ENCODE results near the gene SPACDR.
"Not testable (repeated sequence)": the region's sequence is repeated elsewhere in the genome, so short reads cannot be mapped to it uniquely, and the experiment has no call there.

Gene SPACDR

GRCh38 chr7:100444311-100445278, 19.5 kb downstream of the SPACDR start:
- H3K4me3 ChIP-seq (ENCODE audit: low read depth, low read length): no peak overlapping the region
- TF ChIP-seq CTCF (IDR thresholded peaks at IDR 0.05; ENCODE audit: low read depth, low read length): no peak

GRCh38 chr7:100443096-100443840, 20.8 kb downstream of the SPACDR start:
- H3K4me3 ChIP-seq (ENCODE audit: low read depth, low read length): no peak overlapping the region
- TF ChIP-seq CTCF (IDR thresholded peaks at IDR 0.05; ENCODE audit: low read depth, low read length): no peak

- H3K4me3 ChIP-seq (ENCODE audit: low read depth, low read length): no peak overlapping the region
- no peak for TF ChIP-seq CTCF (IDR thresholded peaks at IDR 0.05; ENCODE audit: low read depth, low read length)
These were observed 22.2 kb downstream of the SPACDR start for GRCh38 chr7:100441641-100442535.

GRCh38 chr7:100439244-100439643, 24.8 kb downstream of the SPACDR start:
- not testable (repeated sequence) for H3K4me3 ChIP-seq (ENCODE audit: low read depth, low read length)

GRCh38 chr7:100438731-100439130, 25.3 kb downstream of the SPACDR start:
- not testable (repeated sequence) for H3K4me3 ChIP-seq (ENCODE audit: low read depth, low read length)

- no peak overlapping the region for H3K4me3 ChIP-seq (ENCODE audit: low read depth, low read length)
- TF ChIP-seq CTCF (IDR thresholded peaks at IDR 0.05; ENCODE audit: low read depth, low read length): no peak
These were observed 25.9 kb downstream of the SPACDR start for GRCh38 chr7:100438172-100438571.

- TF ChIP-seq CTCF (IDR thresholded peaks at IDR 0.05; ENCODE audit: low read depth, low read length): no peak
- H3K4me3 ChIP-seq (ENCODE audit: low read depth, low read length): no peak overlapping the region
These were observed 26.6 kb downstream of the SPACDR start for GRCh38 chr7:100437150-100438100.
